Peyer's patch (tissue), 4 donors: Measurements from ENCODE around the gene RNU5D-1. TPM values are rescaled to one million over a fixed set of nuclear protein-coding genes. Genes with fewer than 3 reads are reported as not detected.
"Not testable (repeated sequence)": the region's sequence is repeated elsewhere in the genome, so short reads cannot be mapped to it uniquely, and the experiment has no call there.

Experiments used
- DNase-seq, 3 donors: peaks; one replicate each; pipeline ENCODE4 v3.0.0-alpha.2; 2017 to 2019
- H3K27ac ChIP-seq, 4 donors: fragments of 200-600 bp; sonication (generic); one replicate each; pipeline ENCODE4 v1.5.1; 2016 to 2019
- H3K27me3 ChIP-seq, 2 donors: fragments of 200-600 bp; sonication (generic); one replicate each; pipeline ENCODE4 v1.5.1; 2019
- H3K36me3 ChIP-seq, 3 donors: fragments of 200-600 bp; sonication (generic); one replicate each; pipeline ENCODE4 v1.5.1; 2016 to 2019
- H3K4me1 ChIP-seq, 4 donors: fragments of 200-600 bp; sonication (generic); one replicate each; pipeline ENCODE4 v1.5.1; 2016 to 2019
- H3K4me3 ChIP-seq, 4 donors: fragments of 200-600 bp; sonication (generic); 1 replicate in 3 of 4; 2 replicates in 1 of 4; pipeline ENCODE4 v1.5.1; 2016 to 2019; ENCODE audit warnings: mild to moderate bottlenecking in 1 of 4
- H3K9me3 ChIP-seq, 4 donors: fragments of 200-600 bp; sonication (generic); one replicate each; pipeline ENCODE4 v1.5.1; 2016 to 2019; ENCODE audit warnings: mild to moderate bottlenecking in 1 of 4
- CTCF ChIP-seq, 6 experiments: fragments of 450-650 bp in 4 of 6; fragments of 200-600 bp in 2 of 6; sonication (generic) in 1 of 6; IDR thresholded peaks; one replicate each; pipeline ENCODE4 v1.5.1; 2017 to 2019; ENCODE audit warnings: antibody characterized with exemption in 6 of 6, mild to moderate bottlenecking in 3 of 6, moderate library complexity in 1 of 6
- POLR2A ChIP-seq, 2 donors: fragments of 450-650 bp; IDR thresholded peaks; one replicate each; pipeline ENCODE4 v1.5.1; 2017; ENCODE audit warnings: antibody characterized with exemption in 2 of 2, mild to moderate bottlenecking in 2 of 2, moderate library complexity in 2 of 2
- total RNA-seq, 4 donors: library from RNA; depleted of rRNA; stranded (reverse); fragments of >200 nt; gene quantifications; one replicate each; pipeline ENCODE4 v1.1.0, GENCODE V29; 2016

Gene RNU5D-1
- total RNA-seq, 4 donors from 2014 or later = not detected

- Histone ChIP-seq H3K4me3 (peak overlapping the region; percentile 78 to 96 (median 84)), H3K9me3 (no peaks in the 10 kb centered on the region), H3K4me1 (peaks cover 0 to 25% (median 0%) of the 10 kb centered on the region in 4 donors), H3K36me3 (peaks cover 0 to 42% (median 0%) of the 10 kb centered on the region in 3 donors), H3K27me3 (no peaks in the 10 kb centered on the region), H3K27ac (peak overlapping the region; percentile 93 to 98 (median 96))
- TF ChIP-seq CTCF (IDR thresholded peaks at IDR 0.05) (no peak), POLR2A (IDR thresholded peaks at IDR 0.05) (no peak)
- no peak for DNase-seq
Measured at GRCh38 chr1:44776730-44777068, 45.7 kb upstream of the RNU5D-1 start.

DNA sequence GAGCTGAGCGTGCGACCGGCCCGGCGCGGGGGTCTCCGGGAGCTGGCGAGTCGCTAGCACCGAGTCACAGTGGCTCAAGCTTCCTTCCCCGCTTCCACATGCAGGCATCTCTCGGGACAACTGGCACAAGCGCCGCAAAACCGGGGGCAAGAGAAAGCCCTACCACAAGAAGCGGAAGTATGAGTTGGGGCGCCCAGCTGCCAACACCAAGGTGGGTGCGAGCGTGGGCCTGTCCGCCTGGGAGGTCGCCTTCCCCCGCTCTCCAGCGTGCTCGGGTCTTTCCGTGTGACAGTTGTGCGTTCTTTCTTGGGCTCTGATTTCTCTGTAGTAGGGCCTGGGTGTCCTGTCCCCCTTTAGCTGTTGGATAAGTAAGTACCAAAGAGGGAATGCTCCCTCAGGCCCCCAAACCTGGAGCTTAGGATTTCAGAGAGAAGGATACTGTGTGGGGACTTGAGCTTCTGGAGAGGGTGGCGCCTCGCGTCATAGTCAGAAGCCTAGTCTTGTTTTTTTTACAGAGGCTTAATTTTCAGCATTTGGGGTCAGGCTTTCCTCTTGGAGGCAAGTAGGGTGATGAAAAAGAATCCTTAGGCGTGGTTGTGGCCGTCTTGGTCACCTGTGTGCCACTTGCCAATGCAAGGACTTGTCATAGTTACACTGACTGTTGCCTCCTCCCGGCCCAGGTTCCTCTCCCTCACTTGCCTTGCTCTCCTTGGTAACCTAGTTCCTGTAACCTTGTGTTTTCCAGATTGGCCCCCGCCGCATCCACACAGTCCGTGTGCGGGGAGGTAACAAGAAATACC is 45.2 kb upstream of the RNU5D-1 start:
- Histone ChIP-seq H3K27me3 (no peaks in the 10 kb centered on the region), H3K36me3 (peaks cover 0 to 38% (median 0%) of the 10 kb centered on the region in 3 donors), H3K4me3 (peak overlapping the region; percentile 78 to 96 (median 84)), H3K9me3 (no peaks in the 10 kb centered on the region), H3K4me1 (peaks cover 0 to 25% (median 0%) of the 10 kb centered on the region in 4 donors), H3K27ac (peak overlapping the region; percentile 93 to 98 (median 96))
- peak; percentile 61 to 71 (median 70) for DNase-seq
- TF ChIP-seq CTCF (IDR thresholded peaks at IDR 0.05) = no peak
- TF ChIP-seq POLR2A (IDR thresholded peaks at IDR 0.05) = no peak

GRCh38 chr1:44775078-44775929 is 44.3 kb upstream of the RNU5D-1 start, which contains the start of gene RPS8:
RPS8 (plus strand) TSS chr1:44775540; CDS start chr1:44775597, 57 bp downstream.
- Histone ChIP-seq H3K36me3 (peaks cover 0 to 32% (median 0%) of the 10 kb centered on the region in 3 donors), H3K4me1 (peaks cover 0 to 25% (median 0%) of the 10 kb centered on the region in 4 donors), H3K27me3 (no peaks in the 10 kb centered on the region), H3K27ac (peak within 1 kb of the TSS; percentile 93 to 98 (median 96)), H3K4me3 (peak within 1 kb of the TSS; percentile 78 to 96 (median 84)), H3K9me3 (no peaks in the 10 kb centered on the region)
- TF ChIP-seq POLR2A (IDR thresholded peaks at IDR 0.05) (peak; percentile 89 to 95), CTCF (IDR thresholded peaks at IDR 0.05) (no peak)
- peak; percentile 92 to 97 (median 94) for DNase-seq

- H3K9me3 ChIP-seq, H3K27ac ChIP-seq, H3K4me1 ChIP-seq, H3K27me3 ChIP-seq, H3K36me3 ChIP-seq, DNase-seq, H3K4me3 ChIP-seq: not testable (repeated sequence)
Measured at GRCh38 chr1:44766421-44766820, 35.5 kb upstream of the RNU5D-1 start.

GRCh38 chr1:44760876-44761275 is 29.9 kb upstream of the RNU5D-1 start:
- Histone ChIP-seq H3K4me3 (no peak overlapping the region), H3K27ac (no peak overlapping the region), H3K36me3 (no peaks in the 10 kb centered on the region), H3K27me3 (no peaks in the 10 kb centered on the region), H3K9me3 (no peaks in the 10 kb centered on the region), H3K4me1 (peaks cover 0 to 9% (median 1%) of the 10 kb centered on the region in 4 donors)
- no peak for DNase-seq
- TF ChIP-seq POLR2A (IDR thresholded peaks at IDR 0.05) (no peak), CTCF (IDR thresholded peaks at IDR 0.05) (no peak)
